HepG2 (cell line): Measurements from ENCODE around the gene CD300LD. TPM values are rescaled to one million over a fixed set of nuclear protein-coding genes. Genes with fewer than 3 reads are reported as not detected.

ENCODE experiments used
- ATAC-seq: fragments of 200-7000 bp; cut with Tn5 transposase; 3 replicates; pipeline ENCODE4 v1.9.1; 2020; ENCODE audit warnings: mild to moderate bottlenecking, moderate library complexity
- BruUV-seq: library from RNA; stranded (reverse); fragments of 400-500 nt; replicated peaks from 2 replicates; lab custom pipeline; 2021; lab: Mats Ljungman, UMichigan
- CTCF ChIA-PET: fragments of 300-600 bp; formaldehyde crosslinking; extraction: SDS; loops from one replicate; lab custom pipeline; 2021; ENCODE audit warnings: low total read pairs, inconsistent platforms, low intra/inter-chr PET ratio; lab: Yijun Ruan, JAX
- POLR2A ChIA-PET: fragments of 350-600 bp; sonication (Branson Sonifier 250); formaldehyde crosslinking; loops from one replicate; lab custom pipeline; 2020; ENCODE audit warnings: antibody characterized with exemption, inconsistent platforms; lab: Yijun Ruan, JAX
- DNase-seq: peaks from one replicate; pipeline ENCODE4 v3.0.0-alpha.2; 2015; ENCODE audit warnings: low spot score
- FAIRE-seq: peaks from 3 replicates; lab custom pipeline; 2011; peaks lifted over from hg19 to GRCh38; lab: Jason Lieb, UNC
- H2AFZ ChIP-seq: one replicate; pipeline ENCODE4 v1.6.1; 2011; ENCODE audit warnings: low read length, inconsistent platforms
- H3K27ac ChIP-seq: fragments of 300-600 bp; 3 replicates; pipeline ENCODE4 v1.8.0; 2011; ENCODE audit warnings: mixed run types, mild to moderate bottlenecking, mixed read lengths, low read length, inconsistent platforms; ENCODE audit not compliant: insufficient read depth; ENCODE audit errors: extremely low read length
- H3K27me3 ChIP-seq, 2 experiments: fragments of 200-600 bp in 1 of 2; 2 replicates in 1 of 2; 3 replicates in 1 of 2; pipeline versions ENCODE4 v1.6.0 to v1.8.0; 2011; ENCODE audit warnings: low read length in 2 of 2, mild to moderate bottlenecking in 2 of 2, moderate library complexity in 2 of 2, inconsistent platforms in 1 of 2; ENCODE audit not compliant: insufficient read depth in 2 of 2, control insufficient read depth in 1 of 2
- H3K36me3 ChIP-seq, 2 experiments: fragments of 200-600 bp in 1 of 2; replicated peaks in 1 of 2; 2 replicates in 1 of 2; 3 replicates in 1 of 2; pipeline versions ENCODE4 v1.5.1 to v1.8.0; 2011; ENCODE audit warnings: low read length in 2 of 2, inconsistent platforms in 1 of 2; ENCODE audit not compliant: insufficient read depth in 2 of 2, control insufficient read depth in 1 of 2
- H3K4me1 ChIP-seq: 2 replicates; pipeline ENCODE4 v1.5.1; 2012; ENCODE audit warnings: low read length, inconsistent platforms; ENCODE audit not compliant: insufficient read depth
- H3K4me2 ChIP-seq: 2 replicates; pipeline ENCODE4 v1.6.0; 2011; ENCODE audit warnings: low read depth, low read length, inconsistent platforms
- H3K4me3 ChIP-seq, 3 experiments: fragments of 200-600 bp in 1 of 3; sonication (generic), shearing (Covaris generic) in 1 of 3; replicated peaks in 1 of 3; 2 replicates each; pipeline ENCODE4 v1.5.1; 2011 to 2016; ENCODE audit warnings: low read length in 3 of 3, inconsistent platforms in 2 of 3, low read depth in 2 of 3, mild to moderate bottlenecking in 2 of 3, control low read depth in 1 of 3, mixed read lengths in 1 of 3; ENCODE audit not compliant: insufficient read depth in 1 of 3
- H3K79me2 ChIP-seq: one replicate; pipeline ENCODE4 v1.6.1; 2011; ENCODE audit warnings: low read length, inconsistent platforms; ENCODE audit not compliant: insufficient read depth
- H3K9ac ChIP-seq: 2 replicates; pipeline ENCODE4 v1.6.0; 2011; ENCODE audit warnings: mild to moderate bottlenecking, low read depth, low read length, inconsistent platforms; ENCODE audit not compliant: insufficient read depth
- H3K9me3 ChIP-seq: 2 replicates; pipeline ENCODE4 v1.5.1; 2012; ENCODE audit warnings: mild to moderate bottlenecking, low read length
- H4K20me1 ChIP-seq: 2 replicates; pipeline ENCODE4 v1.6.0; 2011; ENCODE audit warnings: inconsistent platforms, mild to moderate bottlenecking, low read length, moderate library complexity; ENCODE audit not compliant: insufficient read depth
- RFX3 ChIP-seq: IDR thresholded peaks from 2 replicates; pipeline ENCODE4 v1.6.1; 2016; ENCODE audit warnings: missing biosample characterization, missing genetic modification reagents
- SCMH1 ChIP-seq: sonication (generic); formaldehyde crosslinking; IDR thresholded peaks from 2 replicates; pipeline ENCODE4 v1.9.0; 2021; ENCODE audit warnings: missing genetic modification reagents, mild to moderate bottlenecking, borderline replicate concordance
- SETDB1 ChIP-seq: sonication (generic); formaldehyde crosslinking; IDR thresholded peaks from 2 replicates; pipeline ENCODE4 v1.5.1; 2020; ENCODE audit warnings: missing genetic modification reagents, mild to moderate bottlenecking, borderline replicate concordance
- ZFYVE20 ChIP-seq: sonication (generic); formaldehyde crosslinking; IDR thresholded peaks from 2 replicates; pipeline ENCODE4 v1.8.0; 2023; ENCODE audit warnings: low read depth, mild to moderate bottlenecking, moderate library complexity, missing genetic modification reagents, borderline replicate concordance
- ZMYM2 ChIP-seq: sonication (generic); formaldehyde crosslinking; IDR thresholded peaks from 2 replicates; pipeline ENCODE4 v1.8.0; 2022; ENCODE audit warnings: mild to moderate bottlenecking, missing genetic modification reagents
- WGBS: methylation state at CpG from one replicate; pipeline ENCODE4 v1.1.6; 2017; ENCODE audit warnings: low lambda C conversion rate; 5-methylcytosine and 5-hydroxymethylcytosine counted together
- in situ Hi-C: cut with HindIII; loops from 2 replicates; pipeline ENCODE4 v1.10.0; 2017; ENCODE audit warnings: low pct_unique_long_range_greater_than_20kb; ENCODE audit not compliant: extremely low pct_ligation_motif_present
- intact Hi-C: fragments of 100-400 bp; cut with micrococcal nuclease; formaldehyde crosslinking; loops from one replicate; pipeline ENCODE4 v1.10.0; 2022; ENCODE audit not compliant: unreplicated experiment
- polyA plus RNA-seq, 8 experiments: library from polyadenylated mRNA; depleted of rRNA in 3 of 8; stranded (reverse) in 7 of 8; unstranded in 1 of 8; fragments of >200 nt; fragmentation: Illumina TruSeq in 4 of 8; extraction: Trizol in 4 of 8; gene quantifications; 2 replicates each; pipeline versions ENCODE4 v1.2.1 to v1.2.3, GENCODE V29; 2011 to 2016; ENCODE audit warnings: low read depth in 4 of 8, missing spikeins in 1 of 8, mixed read lengths in 1 of 8; ENCODE audit not compliant: insufficient read depth in 1 of 8
- total RNA-seq, 5 experiments: library from RNA; depleted of rRNA; stranded (reverse); fragments of >200 nt; fragmentation: Illumina TruSeq; extraction: Trizol; gene quantifications; 2 replicates each; pipeline ENCODE4 v1.2.3, GENCODE V29; 2016; ENCODE audit warnings: low read depth in 1 of 5
- TF ChIP-seq, protein P1 (sequence below), 2 experiments: IDR thresholded peaks; 2 replicates each; pipeline ENCODE4 v1.6.1; 2011 to 2012; ENCODE audit warnings: low read length in 2 of 2, borderline replicate concordance in 1 of 2, low read depth in 1 of 2, mild to moderate bottlenecking in 1 of 2, moderate library complexity in 1 of 2

Gene CD300LD
- total and polyA plus RNA-seq, 2 of the 13 experiments (the other 11 are each of a cell fraction or from before 2014, with no cell fraction given), result not detected

DNA sequence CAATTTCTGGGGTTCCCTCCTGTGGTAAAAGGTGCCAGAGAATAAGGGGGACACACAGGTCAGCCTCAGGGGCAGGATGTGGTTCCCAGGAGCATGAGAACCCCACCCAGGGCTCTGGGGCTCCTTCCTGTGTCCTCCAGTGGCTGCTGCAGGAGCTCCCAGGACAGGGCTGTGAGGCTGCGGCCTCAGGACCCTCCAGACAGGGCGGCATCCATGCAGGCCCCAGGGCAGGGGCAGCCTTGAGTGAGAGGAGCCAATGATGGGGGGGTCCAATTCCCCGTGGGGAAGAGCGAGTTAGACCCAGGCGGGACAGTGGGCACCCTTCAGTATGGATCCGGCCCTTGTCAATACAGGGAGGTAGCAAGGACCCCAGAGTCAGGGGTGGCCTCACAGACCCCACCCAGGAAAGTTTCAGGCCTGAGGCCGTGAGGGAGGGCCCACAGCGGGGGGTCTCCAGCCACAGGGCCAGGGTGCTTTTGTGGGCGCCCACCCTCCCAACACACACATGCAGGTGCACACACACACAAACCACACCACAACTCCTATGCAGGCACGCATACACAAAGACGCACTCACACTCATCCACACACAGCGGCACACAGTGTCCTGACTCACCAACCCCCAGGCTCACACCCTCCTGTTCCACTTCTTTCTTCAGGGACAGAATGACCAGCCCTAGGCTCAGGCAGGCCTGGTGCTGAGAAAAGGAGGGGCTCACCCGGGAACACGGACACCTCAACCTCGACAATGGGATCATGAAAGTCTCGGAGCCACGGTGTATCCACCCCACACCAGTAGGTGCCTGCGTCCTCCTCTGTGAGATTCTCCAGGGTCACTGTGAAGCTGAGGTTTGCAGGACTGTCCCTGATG, 48.0 kb downstream of the CD300LD start:
- ChIA-PET CTCF (no interaction called here), POLR2A (no interaction called here)
- Histone ChIP-seq H2AFZ (no peak overlapping the region), H3K4me1 (no peaks in the 10 kb centered on the region), H3K9ac (no peak overlapping the region), H3K79me2 (no peaks in the 10 kb centered on the region), H3K27me3 (peaks cover 33 to 100% of the 10 kb centered on the region in 2 experiments), H3K9me3 (no peaks in the 10 kb centered on the region), H3K27ac (no peak overlapping the region), H3K36me3 (no peaks in the 10 kb centered on the region), H3K4me2 (no peak overlapping the region), H3K4me3 (no peak overlapping the region), H4K20me1 (no peaks in the 10 kb centered on the region)
- WGBS, result 24% methylated on average over 14 of the region's 18 CpGs
- TF ChIP-seq ZMYM2, result no peak
- TF ChIP-seq SCMH1 (CRISPR knock-in tag), result no peak
- no peak for TF ChIP-seq SETDB1 (CRISPR knock-in tag)
- TF ChIP-seq, protein P1, sequence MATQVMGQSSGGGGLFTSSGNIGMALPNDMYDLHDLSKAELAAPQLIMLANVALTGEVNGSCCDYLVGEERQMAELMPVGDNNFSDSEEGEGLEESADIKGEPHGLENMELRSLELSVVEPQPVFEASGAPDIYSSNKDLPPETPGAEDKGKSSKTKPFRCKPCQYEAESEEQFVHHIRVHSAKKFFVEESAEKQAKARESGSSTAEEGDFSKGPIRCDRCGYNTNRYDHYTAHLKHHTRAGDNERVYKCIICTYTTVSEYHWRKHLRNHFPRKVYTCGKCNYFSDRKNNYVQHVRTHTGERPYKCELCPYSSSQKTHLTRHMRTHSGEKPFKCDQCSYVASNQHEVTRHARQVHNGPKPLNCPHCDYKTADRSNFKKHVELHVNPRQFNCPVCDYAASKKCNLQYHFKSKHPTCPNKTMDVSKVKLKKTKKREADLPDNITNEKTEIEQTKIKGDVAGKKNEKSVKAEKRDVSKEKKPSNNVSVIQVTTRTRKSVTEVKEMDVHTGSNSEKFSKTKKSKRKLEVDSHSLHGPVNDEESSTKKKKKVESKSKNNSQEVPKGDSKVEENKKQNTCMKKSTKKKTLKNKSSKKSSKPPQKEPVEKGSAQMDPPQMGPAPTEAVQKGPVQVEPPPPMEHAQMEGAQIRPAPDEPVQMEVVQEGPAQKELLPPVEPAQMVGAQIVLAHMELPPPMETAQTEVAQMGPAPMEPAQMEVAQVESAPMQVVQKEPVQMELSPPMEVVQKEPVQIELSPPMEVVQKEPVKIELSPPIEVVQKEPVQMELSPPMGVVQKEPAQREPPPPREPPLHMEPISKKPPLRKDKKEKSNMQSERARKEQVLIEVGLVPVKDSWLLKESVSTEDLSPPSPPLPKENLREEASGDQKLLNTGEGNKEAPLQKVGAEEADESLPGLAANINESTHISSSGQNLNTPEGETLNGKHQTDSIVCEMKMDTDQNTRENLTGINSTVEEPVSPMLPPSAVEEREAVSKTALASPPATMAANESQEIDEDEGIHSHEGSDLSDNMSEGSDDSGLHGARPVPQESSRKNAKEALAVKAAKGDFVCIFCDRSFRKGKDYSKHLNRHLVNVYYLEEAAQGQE (IDR thresholded peaks at IDR 0.05; ENCODE audit: borderline replicate concordance in 1 of 2, low read depth in 1 of 2, low read length in 2 of 2), result no peak
- TF ChIP-seq RFX3 (CRISPR knock-in tag), result no peak
- TF ChIP-seq ZFYVE20 (CRISPR knock-in tag), result no peak
- DNase-seq (no peak), ATAC-seq (no peak; the same call in 2 of the 3 replicates), FAIRE-seq (no peak)
- no TSS peak for BruUV-seq
- in situ Hi-C loops (no loop called here), intact Hi-C loops (no loop called here)
